HepG2 (cell line): ENCODE data around the gene LSM2. TPM values are rescaled to one million over a fixed set of nuclear protein-coding genes. Genes with fewer than 3 reads are reported as not detected.

ENCODE experiments used
- ATAC-seq: fragments of 200-7000 bp; cut with Tn5 transposase; 3 replicates; pipeline ENCODE4 v1.9.1; 2020; ENCODE audit warnings: mild to moderate bottlenecking, moderate library complexity
- BruUV-seq: library from RNA; stranded (reverse); fragments of 400-500 nt; replicated peaks from 2 replicates; lab custom pipeline; 2021; lab: Mats Ljungman, UMichigan
- CTCF ChIA-PET: fragments of 300-600 bp; formaldehyde crosslinking; extraction: SDS; loops from one replicate; lab custom pipeline; 2021; ENCODE audit warnings: low total read pairs, inconsistent platforms, low intra/inter-chr PET ratio; lab: Yijun Ruan, JAX
- POLR2A ChIA-PET: fragments of 350-600 bp; sonication (Branson Sonifier 250); formaldehyde crosslinking; loops from one replicate; lab custom pipeline; 2020; ENCODE audit warnings: antibody characterized with exemption, inconsistent platforms; lab: Yijun Ruan, JAX
- DNase-seq: peaks from one replicate; pipeline ENCODE4 v3.0.0-alpha.2; 2015; ENCODE audit warnings: low spot score
- FAIRE-seq: peaks from 3 replicates; lab custom pipeline; 2011; peaks lifted over from hg19 to GRCh38; lab: Jason Lieb, UNC
- H2AFZ ChIP-seq: one replicate; pipeline ENCODE4 v1.6.1; 2011; ENCODE audit warnings: low read length, inconsistent platforms
- H3K27ac ChIP-seq: fragments of 300-600 bp; 3 replicates; pipeline ENCODE4 v1.8.0; 2011; ENCODE audit warnings: mixed run types, mild to moderate bottlenecking, mixed read lengths, low read length, inconsistent platforms; ENCODE audit not compliant: insufficient read depth; ENCODE audit errors: extremely low read length
- H3K27me3 ChIP-seq, 2 experiments: fragments of 200-600 bp in 1 of 2; 2 replicates in 1 of 2; 3 replicates in 1 of 2; pipeline versions ENCODE4 v1.6.0 to v1.8.0; 2011; ENCODE audit warnings: low read length in 2 of 2, mild to moderate bottlenecking in 2 of 2, moderate library complexity in 2 of 2, inconsistent platforms in 1 of 2; ENCODE audit not compliant: insufficient read depth in 2 of 2, control insufficient read depth in 1 of 2
- H3K36me3 ChIP-seq, 2 experiments: fragments of 200-600 bp in 1 of 2; replicated peaks in 1 of 2; 2 replicates in 1 of 2; 3 replicates in 1 of 2; pipeline versions ENCODE4 v1.5.1 to v1.8.0; 2011; ENCODE audit warnings: low read length in 2 of 2, inconsistent platforms in 1 of 2; ENCODE audit not compliant: insufficient read depth in 2 of 2, control insufficient read depth in 1 of 2
- H3K4me1 ChIP-seq: 2 replicates; pipeline ENCODE4 v1.5.1; 2012; ENCODE audit warnings: low read length, inconsistent platforms; ENCODE audit not compliant: insufficient read depth
- H3K4me2 ChIP-seq: 2 replicates; pipeline ENCODE4 v1.6.0; 2011; ENCODE audit warnings: low read depth, low read length, inconsistent platforms
- H3K4me3 ChIP-seq, 3 experiments: fragments of 200-600 bp in 1 of 3; sonication (generic), shearing (Covaris generic) in 1 of 3; replicated peaks in 1 of 3; 2 replicates each; pipeline ENCODE4 v1.5.1; 2011 to 2016; ENCODE audit warnings: low read length in 3 of 3, inconsistent platforms in 2 of 3, low read depth in 2 of 3, mild to moderate bottlenecking in 2 of 3, control low read depth in 1 of 3, mixed read lengths in 1 of 3; ENCODE audit not compliant: insufficient read depth in 1 of 3
- H3K79me2 ChIP-seq: one replicate; pipeline ENCODE4 v1.6.1; 2011; ENCODE audit warnings: low read length, inconsistent platforms; ENCODE audit not compliant: insufficient read depth
- H3K9ac ChIP-seq: 2 replicates; pipeline ENCODE4 v1.6.0; 2011; ENCODE audit warnings: mild to moderate bottlenecking, low read depth, low read length, inconsistent platforms; ENCODE audit not compliant: insufficient read depth
- H3K9me3 ChIP-seq: 2 replicates; pipeline ENCODE4 v1.5.1; 2012; ENCODE audit warnings: mild to moderate bottlenecking, low read length
- H4K20me1 ChIP-seq: 2 replicates; pipeline ENCODE4 v1.6.0; 2011; ENCODE audit warnings: inconsistent platforms, mild to moderate bottlenecking, low read length, moderate library complexity; ENCODE audit not compliant: insufficient read depth
- ARID4A ChIP-seq: sonication (generic); formaldehyde crosslinking; IDR thresholded peaks from 2 replicates; pipeline ENCODE4 v1.5.0; 2020; ENCODE audit warnings: mild to moderate bottlenecking, missing genetic modification reagents, borderline replicate concordance
- ATF3 ChIP-seq: sonication (generic); formaldehyde crosslinking; IDR thresholded peaks from 2 replicates; pipeline ENCODE4 v1.4.0; 2020; ENCODE audit warnings: missing genetic modification reagents
- DZIP1 ChIP-seq: sonication (generic); formaldehyde crosslinking; IDR thresholded peaks from 2 replicates; pipeline ENCODE4 v1.5.0; 2020; ENCODE audit warnings: mild to moderate bottlenecking, missing genetic modification reagents
- FOXP1 ChIP-seq, 2 experiments: fragments of 450-650 bp in 1 of 2; IDR thresholded peaks; 2 replicates each; pipeline ENCODE4 v1.6.1; 2017 to 2018; ENCODE audit warnings: antibody characterized with exemption in 1 of 2
- JUN ChIP-seq: sonication (generic); formaldehyde crosslinking; IDR thresholded peaks from 2 replicates; pipeline ENCODE4 v1.4.0; 2020; ENCODE audit warnings: mild to moderate bottlenecking, missing genetic modification reagents
- ZBTB21 ChIP-seq: sonication (generic); formaldehyde crosslinking; IDR thresholded peaks from 2 replicates; pipeline ENCODE4 v1.4.0; 2020; ENCODE audit warnings: missing genetic modification reagents
- ZBTB33 ChIP-seq: sonication (generic); formaldehyde crosslinking; IDR thresholded peaks from 2 replicates; pipeline ENCODE4 v1.4.0; 2020; ENCODE audit warnings: missing genetic modification reagents
- ZNF713 ChIP-seq: sonication (generic); formaldehyde crosslinking; IDR thresholded peaks from 2 replicates; pipeline ENCODE4 v1.4.0; 2020; ENCODE audit warnings: mild to moderate bottlenecking, missing genetic modification reagents
- ZZZ3 ChIP-seq: sonication (generic); formaldehyde crosslinking; IDR thresholded peaks from 2 replicates; pipeline ENCODE4 v1.4.0; 2020; ENCODE audit warnings: missing genetic modification reagents, mild to moderate bottlenecking, borderline replicate concordance
- WGBS: methylation state at CpG from one replicate; pipeline ENCODE4 v1.1.6; 2017; ENCODE audit warnings: low lambda C conversion rate; 5-methylcytosine and 5-hydroxymethylcytosine counted together
- in situ Hi-C: cut with HindIII; loops from 2 replicates; pipeline ENCODE4 v1.10.0; 2017; ENCODE audit warnings: low pct_unique_long_range_greater_than_20kb; ENCODE audit not compliant: extremely low pct_ligation_motif_present
- intact Hi-C: fragments of 100-400 bp; cut with micrococcal nuclease; formaldehyde crosslinking; loops from one replicate; pipeline ENCODE4 v1.10.0; 2022; ENCODE audit not compliant: unreplicated experiment
- polyA plus RNA-seq, 8 experiments: library from polyadenylated mRNA; depleted of rRNA in 3 of 8; stranded (reverse) in 7 of 8; unstranded in 1 of 8; fragments of >200 nt; fragmentation: Illumina TruSeq in 4 of 8; extraction: Trizol in 4 of 8; gene quantifications; 2 replicates each; pipeline versions ENCODE4 v1.2.1 to v1.2.3, GENCODE V29; 2011 to 2016; ENCODE audit warnings: low read depth in 4 of 8, missing spikeins in 1 of 8, mixed read lengths in 1 of 8; ENCODE audit not compliant: insufficient read depth in 1 of 8
- total RNA-seq, 5 experiments: library from RNA; depleted of rRNA; stranded (reverse); fragments of >200 nt; fragmentation: Illumina TruSeq; extraction: Trizol; gene quantifications; 2 replicates each; pipeline ENCODE4 v1.2.3, GENCODE V29; 2016; ENCODE audit warnings: low read depth in 1 of 5

The LSM2 gene
- total and polyA plus RNA-seq, 2 of the 13 experiments (the other 11 are each of a cell fraction or from before 2014, with no cell fraction given), result 69.4 to 90.5 TPM

- no peak for TF ChIP-seq ARID4A
These were observed 56.2 kb downstream of the LSM2 start (continued) for GRCh38 chr6:31750411-31751022.

GRCh38 chr6:31749301-31750036 lies 57.3 kb downstream of the LSM2 start:
- CTCF ChIA-PET, result no interaction called here
- H3K4me3 ChIP-seq, result no peak overlapping the region
- BruUV-seq, result no TSS peak
- 94% methylated on average over 8 of the region's 8 CpGs for WGBS
- H3K79me2 ChIP-seq, result no peaks in the 10 kb centered on the region
- intact Hi-C loops, result no loop called here
- FAIRE-seq, result no peak
- ATAC-seq, result no peak
- H3K9ac ChIP-seq, result no peak overlapping the region
- peaks cover 38% of the 10 kb centered on the region for H3K4me1 ChIP-seq
- in situ Hi-C loops, result no loop called here
- DNase-seq, result no peak
- H3K4me2 ChIP-seq, result no peak overlapping the region
- H2AFZ ChIP-seq, result no peak overlapping the region
- H4K20me1 ChIP-seq, result no peaks in the 10 kb centered on the region
- no peaks in the 10 kb centered on the region for H3K36me3 ChIP-seq
- H3K9me3 ChIP-seq, result no peaks in the 10 kb centered on the region
- POLR2A ChIA-PET, result interaction anchor here (0.7 to 4.7 kb wide), 4 partner anchors 12 to 94 kb away, joined by 3 to 106 read pairs (median 4); partner anchors contain the start of genes APOM, CLIC1, LSM2 and MSH5
- no peaks in the 10 kb centered on the region for H3K27me3 ChIP-seq
- H3K27ac ChIP-seq, result no peak overlapping the region
- no peak for TF ChIP-seq DZIP1 (CRISPR knock-in tag)
- no peak for TF ChIP-seq ZNF713 (CRISPR knock-in tag)
- no peak for TF ChIP-seq ATF3
- TF ChIP-seq JUN (CRISPR knock-in tag), result 0 out of 2 replicates have a peak, but pooled peaks have one; percentile 50
- TF ChIP-seq ZBTB33 (CRISPR knock-in tag), result peak; percentile 82
- TF ChIP-seq ZBTB21 (CRISPR knock-in tag), result peak; percentile 76; the same call in 1 of the 2 replicates
- TF ChIP-seq FOXP1 (IDR thresholded peaks at IDR 0.05), result no peak
- 0 out of 2 replicates have a peak, but pooled peaks have one; percentile 22 for TF ChIP-seq FOXP1 (CRISPR knock-in tag; IDR thresholded peaks at IDR 0.05)
- TF ChIP-seq ZZZ3 (CRISPR knock-in tag), result 0 out of 2 replicates have a peak, but pooled peaks have one; percentile 40
